ENCODE results near the gene CRYBG3.

The CRYBG3 gene

GRCh38 chr3:97942801-97943546 is 121.2 kb downstream of the CRYBG3 start:
- DNase-seq (ENCODE audit: low spot score), result no peak

GRCh38 chr3:97948351-97949109 is 126.7 kb downstream of the CRYBG3 start:
- no peak for DNase-seq (ENCODE audit: low spot score)

- DNase-seq (ENCODE audit: low spot score), result no peak
Measured at GRCh38 chr3:97949110-97949485, 127.3 kb downstream of the CRYBG3 start.

GRCh38 chr3:97949743-97950142 is 127.9 kb downstream of the CRYBG3 start:
- DNase-seq (ENCODE audit: low spot score), result no peak

DNA sequence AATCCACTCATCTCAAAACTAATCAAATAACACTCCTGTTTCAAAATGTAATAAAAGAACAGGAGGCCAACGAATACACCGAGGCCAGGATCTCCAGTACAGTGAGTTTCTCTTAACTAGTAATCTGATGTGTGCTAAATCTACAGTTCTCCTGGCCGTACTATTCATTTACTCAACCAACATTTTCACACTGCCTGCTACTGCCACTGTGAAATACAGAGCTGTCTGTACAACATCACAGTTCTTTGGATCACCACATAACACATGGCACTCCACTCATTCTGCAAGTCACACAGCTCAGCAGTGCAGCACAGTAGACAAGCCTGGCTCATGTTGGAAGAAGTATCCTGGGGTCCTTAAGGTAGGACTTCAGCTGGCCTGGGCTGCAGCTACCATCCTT is 128.5 kb downstream of the CRYBG3 start:
- DNase-seq (ENCODE audit: low spot score), result no peak

GRCh38 chr3:97952280-97952679 is 130.5 kb downstream of the CRYBG3 start:
- no peak for DNase-seq (ENCODE audit: low spot score)

DNA sequence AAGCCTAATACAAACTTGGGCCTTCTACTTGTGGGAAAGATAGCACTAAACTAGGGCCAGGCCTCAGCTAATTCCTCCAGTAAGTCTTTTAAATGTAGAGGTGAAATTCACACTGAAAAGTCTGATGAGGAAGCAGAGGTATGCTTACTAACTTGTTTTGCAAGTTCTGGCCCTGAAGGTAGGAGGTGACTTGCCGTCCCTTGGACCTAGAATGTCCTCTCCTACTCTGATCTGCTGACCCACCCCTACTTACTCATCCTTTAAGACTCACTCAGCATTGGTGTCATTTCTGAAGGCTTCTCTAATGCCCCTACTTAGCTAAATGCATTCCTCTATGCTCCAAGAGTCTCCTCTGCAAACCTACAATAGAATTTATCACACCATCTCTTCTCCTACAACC is 131.1 kb downstream of the CRYBG3 start:
- no peak for DNase-seq (ENCODE audit: low spot score)

GRCh38 chr3:97954228-97954827 is 132.5 kb downstream of the CRYBG3 start:
- DNase-seq (ENCODE audit: low spot score), result no peak

GRCh38 chr3:97956051-97956450 is 134.2 kb downstream of the CRYBG3 start:
- no peak for DNase-seq (ENCODE audit: low spot score)

- DNase-seq (ENCODE audit: low spot score), result no peak
Measured at GRCh38 chr3:97957617-97958311, 136.0 kb downstream of the CRYBG3 start.

GRCh38 chr3:97958396-97958795 is 136.6 kb downstream of the CRYBG3 start:
- no peak for DNase-seq (ENCODE audit: low spot score)

GRCh38 chr3:97958796-97959195 is 137.0 kb downstream of the CRYBG3 start:
- no peak for DNase-seq (ENCODE audit: low spot score)

GRCh38 chr3:97959872-97960271 is 138.1 kb downstream of the CRYBG3 start:
- DNase-seq (ENCODE audit: low spot score), result no peak

- no peak for DNase-seq (ENCODE audit: low spot score)
Measured at GRCh38 chr3:97960551-97960950, 138.7 kb downstream of the CRYBG3 start.

DNA sequence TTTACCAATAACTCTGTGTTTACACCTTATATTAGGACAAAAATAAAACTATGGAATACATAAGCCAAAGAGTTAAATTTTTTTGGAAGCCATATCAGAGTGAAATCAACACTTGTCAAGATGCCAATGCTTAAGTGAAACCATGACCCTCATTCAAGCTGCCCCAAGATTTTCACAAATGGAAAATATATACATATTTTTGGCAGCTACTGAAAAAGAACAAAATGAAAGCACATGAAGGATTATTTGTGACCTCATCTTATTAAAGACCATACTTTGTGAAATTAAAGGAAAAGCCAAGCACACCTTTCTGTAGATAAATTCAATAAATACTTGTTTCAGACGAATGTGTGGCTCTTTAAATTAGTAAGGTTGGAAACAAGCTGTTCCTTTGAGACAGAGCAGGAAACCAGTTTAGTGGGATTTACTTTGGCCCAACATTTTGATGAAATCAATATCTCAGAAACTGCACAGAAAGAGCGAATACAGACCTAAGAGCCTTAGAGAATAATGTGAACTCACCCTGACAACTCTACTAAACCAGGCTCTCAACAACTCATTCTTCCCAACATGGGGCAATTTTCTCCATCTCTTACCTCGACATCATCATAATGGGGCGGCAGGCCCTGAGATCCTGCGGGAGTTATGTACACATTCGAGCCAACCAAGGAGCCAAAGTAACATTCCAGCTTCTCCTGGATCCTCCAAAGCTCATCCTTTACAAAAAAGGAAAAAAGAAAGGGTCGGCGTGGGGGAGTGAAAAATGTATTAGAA is 139.4 kb downstream of the CRYBG3 start:
- no peak for DNase-seq (ENCODE audit: low spot score)

- DNase-seq (ENCODE audit: low spot score), result no peak
Measured at GRCh38 chr3:97967966-97968365, 146.2 kb downstream of the CRYBG3 start.

DNA sequence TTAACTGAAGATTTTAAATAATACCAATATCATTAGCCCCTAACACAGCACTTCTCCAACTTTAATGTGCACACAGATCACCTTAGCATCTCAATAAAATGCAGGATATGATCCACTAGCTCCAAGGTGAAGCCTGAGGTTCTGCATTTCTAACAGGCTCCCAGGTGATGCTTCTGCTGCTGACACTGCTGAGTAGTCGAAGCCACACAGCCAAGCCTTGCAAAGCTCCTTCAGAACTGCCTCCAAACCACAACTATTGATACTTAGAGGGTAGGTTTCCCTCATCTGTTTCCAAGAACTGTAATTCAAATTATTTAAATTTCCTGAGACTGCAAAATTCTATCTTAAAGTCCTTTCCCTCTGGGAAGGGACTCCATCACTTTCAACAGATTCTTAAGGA is 146.6 kb downstream of the CRYBG3 start:
- no peak for DNase-seq (ENCODE audit: low spot score)

- DNase-seq (ENCODE audit: low spot score), result no peak
Measured at GRCh38 chr3:97969541-97969940, 147.7 kb downstream of the CRYBG3 start.

GRCh38 chr3:97970156-97970555 is 148.3 kb downstream of the CRYBG3 start:
- DNase-seq (ENCODE audit: low spot score), result no peak

DNA sequence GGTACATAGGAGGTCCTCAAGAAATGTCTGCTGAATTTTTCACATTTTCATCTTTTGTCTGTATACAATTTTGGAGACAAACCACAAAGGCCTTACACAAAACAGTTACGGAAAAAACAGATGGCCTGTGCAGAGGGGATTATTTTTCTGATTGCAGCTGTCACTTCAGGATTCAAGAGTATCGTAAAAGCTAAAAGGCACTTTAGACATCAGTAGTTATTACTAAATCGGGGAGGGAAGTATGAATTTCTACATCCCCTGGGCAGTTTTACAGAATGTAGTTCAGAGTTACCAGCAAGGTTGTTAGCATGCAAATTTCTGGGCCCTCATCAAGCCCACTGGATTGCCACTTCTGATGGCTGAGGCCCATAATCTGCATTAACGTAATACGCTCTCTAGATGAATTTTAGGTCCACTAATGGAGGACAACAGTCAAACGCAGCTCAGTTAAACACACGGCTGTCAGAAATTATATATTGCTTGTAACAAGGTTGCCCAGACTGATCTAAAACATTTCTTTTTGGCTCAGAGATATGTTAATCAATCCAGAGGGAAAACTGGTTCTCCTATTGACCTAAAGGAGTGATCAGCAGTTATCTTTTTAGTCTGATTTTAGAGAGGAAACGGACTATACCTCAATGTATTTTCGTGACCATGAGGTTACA is 149.3 kb downstream of the CRYBG3 start:
- DNase-seq (ENCODE audit: low spot score), result no peak

Measured in HuH-7.5 (cell line).